Kidney (tissue), 14 donors: ENCODE data around the gene TNK2. TPM values are rescaled to one million over a fixed set of nuclear protein-coding genes. Genes with fewer than 3 reads are reported as not detected.

Source experiments
- DNase-seq, 5 donors: peaks; one replicate each; pipeline ENCODE4 v3.0.0-alpha.2; 2013 to 2020
- FAIRE-seq: peaks from 2 replicates; lab custom pipeline; 2012; peaks lifted over from hg19 to GRCh38; lab: Jason Lieb, UNC
- H3K27ac ChIP-seq, 2 donors: one replicate each; pipeline ENCODE4 v1.7.0; 2013; ENCODE audit warnings: low read depth in 2 of 2, low read length in 2 of 2, inconsistent platforms in 1 of 2
- H3K27me3 ChIP-seq: one replicate; pipeline ENCODE4 v1.7.1; 2013; ENCODE audit warnings: low read length, inconsistent platforms; ENCODE audit not compliant: control insufficient read depth, insufficient read depth
- H3K36me3 ChIP-seq, 3 donors: one replicate each; pipeline versions ENCODE4 v1.7.0 to v1.7.1; 2013; ENCODE audit warnings: low read length in 3 of 3, control low read depth in 1 of 3, inconsistent platforms in 1 of 3; ENCODE audit not compliant: insufficient read depth in 3 of 3, control insufficient read depth in 2 of 3
- H3K4me1 ChIP-seq, 3 donors: one replicate each; pipeline versions ENCODE4 v1.7.0 to v1.7.1; 2013; ENCODE audit warnings: low read length in 3 of 3, inconsistent platforms in 1 of 3, low read depth in 1 of 3; ENCODE audit not compliant: control insufficient read depth in 2 of 3, insufficient read depth in 2 of 3
- H3K4me3 ChIP-seq, 3 donors: one replicate each; pipeline versions ENCODE4 v1.7.0 to v1.8.1; 2013; ENCODE audit warnings: low read length in 3 of 3, control low read depth in 1 of 3, inconsistent platforms in 1 of 3
- H3K9ac ChIP-seq, 3 donors: one replicate each; pipeline versions ENCODE4 v1.7.0 to v1.7.1; 2013; ENCODE audit warnings: low read length in 3 of 3, control low read depth in 1 of 3, inconsistent platforms in 1 of 3
- H3K9me3 ChIP-seq, 3 donors: one replicate each; pipeline versions ENCODE4 v1.7.0 to v1.7.1; 2013; ENCODE audit warnings: low read length in 3 of 3, control low read depth in 1 of 3, inconsistent platforms in 1 of 3; ENCODE audit not compliant: control insufficient read depth in 2 of 3, insufficient read depth in 1 of 3
- intact Hi-C: fragments of 100-400 bp; cut with DNase I; formaldehyde crosslinking; loops from one replicate; pipeline ENCODE4 v1.11.1; 2022
- polyA plus RNA-seq: library from polyadenylated mRNA; stranded (reverse); fragments of 350-450 nt; fragmentation: Illumina TruSeq; extraction: RNeasy Lipid Tissue Mini Kit (QIAGEN cat#74804); gene quantifications from one replicate; pipeline ENCODE4 v1.2.3, GENCODE V29; 2014; ENCODE audit warnings: low read depth, low replicate concordance; ENCODE audit not compliant: insufficient read depth
- total RNA-seq: library from RNA; stranded (reverse); fragmentation: NEBNext Ultra II Directional; extraction: Animal tissue kit (Norgen Biotek cat#: 25700); gene quantifications from one replicate; pipeline ENCODE4 v1.2.1, GENCODE V29; 2021
- TF ChIP-seq, protein P1 (sequence below): IDR thresholded peaks from 3 replicates; pipeline ENCODE4 v1.5.1; 2012; ENCODE audit warnings: mild to moderate bottlenecking, moderate library complexity, borderline replicate concordance; ENCODE audit not compliant: insufficient read depth; ENCODE audit errors: extremely low read depth
- donor health status: control.
- donor health status: control.
- donor health status: control.
- donor health status: control.
- donor health status: control.
- donor health status: DM: yes; HTN: yes; CAD: no.
- donor health status: Normal renal cell carcinoma (clear cell type).

TNK2 gene
- total and polyA plus RNA-seq, 2 donors from 2014 or later, result 14.7 to 42.5 TPM

DNA sequence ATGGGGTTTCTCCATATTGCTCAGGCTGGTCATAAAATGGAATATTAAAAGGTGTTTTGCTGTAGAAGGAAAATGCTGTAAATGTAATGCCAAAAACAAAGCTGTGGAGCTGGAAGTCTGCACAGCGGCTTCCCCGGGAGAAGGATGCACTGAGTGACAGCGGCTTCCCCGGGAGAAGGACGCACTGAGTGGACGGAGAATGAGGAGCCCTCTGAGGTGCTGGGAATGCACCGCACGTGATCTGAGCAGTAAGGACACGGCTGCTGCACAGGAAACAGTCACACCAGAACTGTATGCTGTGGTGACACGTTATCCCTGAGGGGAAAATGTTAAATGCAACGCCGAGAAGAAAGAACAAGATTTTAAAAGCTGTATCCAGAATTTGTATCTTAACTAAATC lies 24.6 kb downstream of the TNK2 start:
- intact Hi-C loops, result no loop called here
- FAIRE-seq (no peak), DNase-seq (peak in 1 of 5 donors; percentile 26)
- H3K27ac ChIP-seq, result no peak overlapping the region
- H3K4me3 ChIP-seq, result no peak overlapping the region
- peaks cover 0 to 5% (median 0%) of the 10 kb centered on the region in 3 donors for H3K4me1 ChIP-seq
- no peaks in the 10 kb centered on the region for H3K9me3 ChIP-seq
- H3K36me3 ChIP-seq, result peaks cover 3 to 4% (median 4%) of the 10 kb centered on the region in 3 donors
- no peak overlapping the region for H3K9ac ChIP-seq
- TF ChIP-seq, protein P1, sequence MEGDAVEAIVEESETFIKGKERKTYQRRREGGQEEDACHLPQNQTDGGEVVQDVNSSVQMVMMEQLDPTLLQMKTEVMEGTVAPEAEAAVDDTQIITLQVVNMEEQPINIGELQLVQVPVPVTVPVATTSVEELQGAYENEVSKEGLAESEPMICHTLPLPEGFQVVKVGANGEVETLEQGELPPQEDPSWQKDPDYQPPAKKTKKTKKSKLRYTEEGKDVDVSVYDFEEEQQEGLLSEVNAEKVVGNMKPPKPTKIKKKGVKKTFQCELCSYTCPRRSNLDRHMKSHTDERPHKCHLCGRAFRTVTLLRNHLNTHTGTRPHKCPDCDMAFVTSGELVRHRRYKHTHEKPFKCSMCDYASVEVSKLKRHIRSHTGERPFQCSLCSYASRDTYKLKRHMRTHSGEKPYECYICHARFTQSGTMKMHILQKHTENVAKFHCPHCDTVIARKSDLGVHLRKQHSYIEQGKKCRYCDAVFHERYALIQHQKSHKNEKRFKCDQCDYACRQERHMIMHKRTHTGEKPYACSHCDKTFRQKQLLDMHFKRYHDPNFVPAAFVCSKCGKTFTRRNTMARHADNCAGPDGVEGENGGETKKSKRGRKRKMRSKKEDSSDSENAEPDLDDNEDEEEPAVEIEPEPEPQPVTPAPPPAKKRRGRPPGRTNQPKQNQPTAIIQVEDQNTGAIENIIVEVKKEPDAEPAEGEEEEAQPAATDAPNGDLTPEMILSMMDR, result no peak
- no peaks in the 10 kb centered on the region for H3K27me3 ChIP-seq

DNA sequence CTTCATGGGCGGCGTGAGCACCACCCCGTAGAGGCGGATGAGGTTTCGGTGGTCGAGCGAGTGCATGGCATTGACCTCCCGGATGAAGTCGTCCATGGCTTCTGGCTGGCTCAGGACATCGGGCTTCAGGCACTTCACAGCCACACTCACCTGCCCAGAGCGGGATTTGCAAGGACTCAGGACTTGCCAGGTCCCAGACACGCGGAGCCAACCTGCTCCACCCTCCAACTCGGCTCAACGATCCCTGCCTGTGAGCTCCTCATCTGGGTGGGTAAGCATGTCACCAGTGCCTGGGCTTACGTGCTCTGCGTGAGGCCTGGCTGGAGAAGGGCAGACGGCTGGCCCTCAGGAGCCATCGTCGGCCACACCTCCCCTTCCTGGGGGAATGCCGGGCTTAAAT lies 25.2 kb downstream of the TNK2 start:
- TF ChIP-seq, protein P1, result no peak
- peak in 1 of 5 donors; percentile 61 for DNase-seq
- Histone ChIP-seq H3K9ac (no peak overlapping the region), H3K4me3 (no peak overlapping the region), H3K27ac (no peak overlapping the region), H3K9me3 (no peaks in the 10 kb centered on the region), H3K4me1 (peaks cover 0 to 5% (median 0%) of the 10 kb centered on the region in 3 donors), H3K36me3 (peaks cover 3 to 4% (median 4%) of the 10 kb centered on the region in 3 donors), H3K27me3 (no peaks in the 10 kb centered on the region)
- intact Hi-C loops, result no loop called here
- no peak for FAIRE-seq

DNA sequence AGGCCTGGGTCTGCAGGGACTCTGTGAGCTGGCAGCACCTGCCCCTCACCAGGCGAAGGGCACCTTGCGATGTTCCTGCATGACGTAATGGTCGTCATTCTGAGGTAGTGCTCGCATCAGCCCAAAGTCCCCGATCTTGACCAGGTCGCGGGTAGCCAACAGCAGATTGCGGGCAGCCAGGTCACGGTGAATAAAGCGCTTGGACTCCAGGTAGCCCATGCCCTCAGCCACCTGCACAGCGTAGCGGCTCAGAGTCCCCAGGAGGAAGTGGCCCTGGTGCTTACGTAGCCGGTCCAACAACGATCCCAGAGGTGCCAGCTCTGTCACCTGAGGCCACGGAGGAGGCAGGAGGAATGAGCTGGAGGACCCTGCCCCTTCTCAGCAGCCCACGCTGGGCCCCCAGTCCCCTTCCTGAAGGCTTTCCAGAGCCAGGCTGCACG lies 26.3 kb downstream of the TNK2 start:
- H3K36me3 ChIP-seq, result peaks cover 0 to 4% (median 3%) of the 10 kb centered on the region in 3 donors
- TF ChIP-seq, protein P1, result no peak

More for the DNA sequence above, 26.3 kb downstream of the TNK2 start:
- intact Hi-C loops, result no loop called here
- FAIRE-seq, result no peak
- no peaks in the 10 kb centered on the region for H3K27me3 ChIP-seq
- peaks cover 0 to 5% (median 0%) of the 10 kb centered on the region in 3 donors for H3K4me1 ChIP-seq
- H3K27ac ChIP-seq, result no peak overlapping the region
- no peak overlapping the region for H3K4me3 ChIP-seq
- H3K9ac ChIP-seq, result no peak overlapping the region
- H3K9me3 ChIP-seq, result no peaks in the 10 kb centered on the region
- DNase-seq, result no peak
